HG02798 (cell line): Measurements from ENCODE around the gene TDRD10.

Experiments used
- ATAC-seq: cut with Tn5 transposase; IDR thresholded peaks from one replicate; pipeline ENCODE4 v1.9.1; 2021; ENCODE audit warnings: mild to moderate bottlenecking; ENCODE audit not compliant: unreplicated experiment, poor library complexity

TDRD10 gene

GRCh38 chr1:154502066-154502743, at the start of gene TDRD10, which contains the start of gene SHE:
Gene TDRD10 (plus strand): TSS chr1:154502219. CDS start chr1:154506904, 4,685 bp downstream.
Gene SHE (minus strand): TSS chr1:154502412. CDS start chr1:154502026, 386 bp downstream.
- no peak for ATAC-seq

GRCh38 chr1:154453161-154453560, 48.9 kb upstream of the TDRD10 start:
- no peak for ATAC-seq

GRCh38 chr1:154453574-154454352, 48.3 kb upstream of the TDRD10 start:
- no peak for ATAC-seq

GRCh38 chr1:154454386-154455120, 47.5 kb upstream of the TDRD10 start:
- ATAC-seq: no peak

- ATAC-seq: no peak
Measured at GRCh38 chr1:154456631-154457030, 45.4 kb upstream of the TDRD10 start.

- no peak for ATAC-seq
Measured at GRCh38 chr1:154459080-154459479, 42.9 kb upstream of the TDRD10 start.

- ATAC-seq: no peak
Measured at GRCh38 chr1:154460695-154461260, 41.2 kb upstream of the TDRD10 start.

- no peak for ATAC-seq
Measured at GRCh38 chr1:154463512-154463990, 38.5 kb upstream of the TDRD10 start.

- ATAC-seq: no peak
Measured at GRCh38 chr1:154465621-154466195, 36.3 kb upstream of the TDRD10 start.

GRCh38 chr1:154466206-154466605, 35.8 kb upstream of the TDRD10 start:
- no peak for ATAC-seq

GRCh38 chr1:154466921-154467417, 35.0 kb upstream of the TDRD10 start:
- ATAC-seq: no peak

- no peak for ATAC-seq
Measured at GRCh38 chr1:154467434-154468102, 34.5 kb upstream of the TDRD10 start.

GRCh38 chr1:154468535-154469250, 33.3 kb upstream of the TDRD10 start:
- ATAC-seq: no peak

GRCh38 chr1:154469844-154470560, 32.0 kb upstream of the TDRD10 start:
- no peak for ATAC-seq

- no peak for ATAC-seq
Measured at GRCh38 chr1:154471304-154471703, 30.7 kb upstream of the TDRD10 start.

GRCh38 chr1:154474802-154475201, 27.2 kb upstream of the TDRD10 start:
- ATAC-seq: no peak

- ATAC-seq: no peak
Measured at GRCh38 chr1:154476791-154477190, 25.2 kb upstream of the TDRD10 start.

- ATAC-seq: no peak
Measured at GRCh38 chr1:154478013-154478412, 24.0 kb upstream of the TDRD10 start.
